Sigmoid colon (tissue), 4 donors: ENCODE results near the gene EPHB1.

Source experiments
- CTCF ChIP-seq, 4 experiments: fragments of 450-650 bp in 3 of 4; fragments of 200-600 bp in 1 of 4; IDR thresholded peaks; one replicate each; pipeline ENCODE4 v1.5.1; 2016 to 2019; ENCODE audit warnings: antibody characterized with exemption in 4 of 4, mild to moderate bottlenecking in 3 of 4, moderate library complexity in 2 of 4
- EP300 ChIP-seq, 4 donors: sonication (generic); formaldehyde crosslinking; IDR thresholded peaks; one replicate each; pipeline ENCODE4 v1.6.1; 2017; ENCODE audit warnings: antibody characterized with exemption in 4 of 4
- POLR2A ChIP-seq, 2 donors: fragments of 450-650 bp; IDR thresholded peaks; one replicate each; pipeline ENCODE4 v1.6.1; 2016; ENCODE audit warnings: antibody characterized with exemption in 2 of 2, mild to moderate bottlenecking in 2 of 2, moderate library complexity in 2 of 2
- POLR2AphosphoS5 ChIP-seq, 4 donors: sonication (generic); formaldehyde crosslinking; IDR thresholded peaks; one replicate each; pipeline ENCODE4 v1.6.1; 2017; ENCODE audit warnings: antibody characterized with exemption in 4 of 4

- TF ChIP-seq CTCF (IDR thresholded peaks at IDR 0.05), result no peak
- TF ChIP-seq POLR2A (IDR thresholded peaks at IDR 0.05), result no peak
- TF ChIP-seq EP300 (IDR thresholded peaks at IDR 0.05), result no peak
- TF ChIP-seq POLR2AphosphoS5 (IDR thresholded peaks at IDR 0.05), result no peak
Measured at GRCh38 chr3:135158520-135158919, 363.5 kb downstream of the EPHB1 start.
